ENCODE data around the gene RUNX2.
A peak's percentile ranks its signal among the peaks of the same experiment; 100 is the strongest.

RUNX2 gene

GRCh38 chr6:45655745-45656476, 327.8 kb downstream of the RUNX2 start:
- H3K4me1 ChIP-seq (ENCODE audit: control insufficient read depth, insufficient read depth, low read length), result no peaks in the 10 kb centered on the region
- no peaks in the 10 kb centered on the region for H3K9me3 ChIP-seq (ENCODE audit: control insufficient read depth, insufficient read depth, low read depth, low read length)
- H3K27me3 ChIP-seq (ENCODE audit: control insufficient read depth, insufficient read depth, low read length), result no peaks in the 10 kb centered on the region
- H3K4me3 ChIP-seq (ENCODE audit: low read depth, low read length), result no peak overlapping the region
- H3K27ac ChIP-seq (ENCODE audit: low read depth, low read length), result no peak overlapping the region
- no peaks in the 10 kb centered on the region for H3K36me3 ChIP-seq (ENCODE audit: control insufficient read depth, insufficient read depth, low read length)
- H3K9ac ChIP-seq (ENCODE audit: low read length), result no peak overlapping the region

- H3K4me1 ChIP-seq (ENCODE audit: control insufficient read depth, insufficient read depth, low read length), result no peaks in the 10 kb centered on the region
- H3K36me3 ChIP-seq (ENCODE audit: control insufficient read depth, insufficient read depth, low read length), result no peaks in the 10 kb centered on the region
- no peaks in the 10 kb centered on the region for H3K9me3 ChIP-seq (ENCODE audit: control insufficient read depth, insufficient read depth, low read depth, low read length)
- H3K27ac ChIP-seq (ENCODE audit: low read depth, low read length), result no peak overlapping the region
- no peak overlapping the region for H3K4me3 ChIP-seq (ENCODE audit: low read depth, low read length)
- peaks cover 11% of the 10 kb centered on the region for H3K27me3 ChIP-seq (ENCODE audit: control insufficient read depth, insufficient read depth, low read length)
- H3K9ac ChIP-seq (ENCODE audit: low read length), result no peak overlapping the region
Measured at GRCh38 chr6:45657226-45657625, 329.1 kb downstream of the RUNX2 start.

GRCh38 chr6:45658400-45658799, 330.3 kb downstream of the RUNX2 start:
- no peak overlapping the region for H3K4me3 ChIP-seq (ENCODE audit: low read depth, low read length)
- peaks cover 23% of the 10 kb centered on the region for H3K27me3 ChIP-seq (ENCODE audit: control insufficient read depth, insufficient read depth, low read length)
- H3K9me3 ChIP-seq (ENCODE audit: control insufficient read depth, insufficient read depth, low read depth, low read length), result no peaks in the 10 kb centered on the region
- no peaks in the 10 kb centered on the region for H3K4me1 ChIP-seq (ENCODE audit: control insufficient read depth, insufficient read depth, low read length)
- H3K27ac ChIP-seq (ENCODE audit: low read depth, low read length), result no peak overlapping the region
- no peak overlapping the region for H3K9ac ChIP-seq (ENCODE audit: low read length)
- H3K36me3 ChIP-seq (ENCODE audit: control insufficient read depth, insufficient read depth, low read length), result no peaks in the 10 kb centered on the region

GRCh38 chr6:45658958-45659357, 330.8 kb downstream of the RUNX2 start:
- Histone ChIP-seq H3K36me3 (ENCODE audit: control insufficient read depth, insufficient read depth, low read length) (no peaks in the 10 kb centered on the region), H3K4me1 (ENCODE audit: control insufficient read depth, insufficient read depth, low read length) (no peaks in the 10 kb centered on the region), H3K4me3 (ENCODE audit: low read depth, low read length) (no peak overlapping the region), H3K27ac (ENCODE audit: low read depth, low read length) (no peak overlapping the region), H3K27me3 (ENCODE audit: control insufficient read depth, insufficient read depth, low read length) (peaks cover 28% of the 10 kb centered on the region), H3K9me3 (ENCODE audit: control insufficient read depth, insufficient read depth, low read depth, low read length) (no peaks in the 10 kb centered on the region), H3K9ac (ENCODE audit: low read length) (no peak overlapping the region)

- Histone ChIP-seq H3K9ac (ENCODE audit: low read length) (no peak overlapping the region), H3K4me1 (ENCODE audit: control insufficient read depth, insufficient read depth, low read length) (peaks cover 10% of the 10 kb centered on the region), H3K9me3 (ENCODE audit: control insufficient read depth, insufficient read depth, low read depth, low read length) (no peaks in the 10 kb centered on the region), H3K36me3 (ENCODE audit: control insufficient read depth, insufficient read depth, low read length) (no peaks in the 10 kb centered on the region), H3K27ac (ENCODE audit: low read depth, low read length) (no peak overlapping the region), H3K27me3 (ENCODE audit: control insufficient read depth, insufficient read depth, low read length) (peaks cover 38% of the 10 kb centered on the region), H3K4me3 (ENCODE audit: low read depth, low read length) (no peak overlapping the region)
Measured at GRCh38 chr6:45661661-45662060, 333.5 kb downstream of the RUNX2 start.

- Histone ChIP-seq H3K27ac (ENCODE audit: low read depth, low read length) (no peak overlapping the region), H3K36me3 (ENCODE audit: control insufficient read depth, insufficient read depth, low read length) (no peaks in the 10 kb centered on the region)
Measured at GRCh38 chr6:45663251-45664221, 335.4 kb downstream of the RUNX2 start.

GRCh38 chr6:45664707-45665106, 336.6 kb downstream of the RUNX2 start:
- peaks cover 38% of the 10 kb centered on the region for H3K27me3 ChIP-seq (ENCODE audit: control insufficient read depth, insufficient read depth, low read length)
- no peak overlapping the region for H3K27ac ChIP-seq (ENCODE audit: low read depth, low read length)
- no peaks in the 10 kb centered on the region for H3K36me3 ChIP-seq (ENCODE audit: control insufficient read depth, insufficient read depth, low read length)
- H3K9ac ChIP-seq (ENCODE audit: low read length), result no peak overlapping the region
- no peak overlapping the region for H3K4me3 ChIP-seq (ENCODE audit: low read depth, low read length)
- H3K4me1 ChIP-seq (ENCODE audit: control insufficient read depth, insufficient read depth, low read length), result peaks cover 18% of the 10 kb centered on the region
- no peaks in the 10 kb centered on the region for H3K9me3 ChIP-seq (ENCODE audit: control insufficient read depth, insufficient read depth, low read depth, low read length)

More at GRCh38 chr6:45663251-45664221, 335.4 kb downstream of the RUNX2 start:
- Histone ChIP-seq H3K9me3 (ENCODE audit: control insufficient read depth, insufficient read depth, low read depth, low read length) (no peaks in the 10 kb centered on the region), H3K27me3 (ENCODE audit: control insufficient read depth, insufficient read depth, low read length) (peaks cover 38% of the 10 kb centered on the region), H3K4me3 (ENCODE audit: low read depth, low read length) (peak overlapping the region; percentile 42), H3K4me1 (ENCODE audit: control insufficient read depth, insufficient read depth, low read length) (peaks cover 18% of the 10 kb centered on the region), H3K9ac (ENCODE audit: low read length) (no peak overlapping the region)

GRCh38 chr6:45665859-45666258, 337.7 kb downstream of the RUNX2 start:
- Histone ChIP-seq H3K36me3 (ENCODE audit: control insufficient read depth, insufficient read depth, low read length) (no peaks in the 10 kb centered on the region), H3K9me3 (ENCODE audit: control insufficient read depth, insufficient read depth, low read depth, low read length) (no peaks in the 10 kb centered on the region), H3K4me3 (ENCODE audit: low read depth, low read length) (no peak overlapping the region), H3K4me1 (ENCODE audit: control insufficient read depth, insufficient read depth, low read length) (peaks cover 18% of the 10 kb centered on the region), H3K27me3 (ENCODE audit: control insufficient read depth, insufficient read depth, low read length) (peaks cover 38% of the 10 kb centered on the region), H3K9ac (ENCODE audit: low read length) (no peak overlapping the region), H3K27ac (ENCODE audit: low read depth, low read length) (no peak overlapping the region)

- Histone ChIP-seq H3K9me3 (ENCODE audit: control insufficient read depth, insufficient read depth, low read depth, low read length) (no peaks in the 10 kb centered on the region), H3K4me1 (ENCODE audit: control insufficient read depth, insufficient read depth, low read length) (peaks cover 18% of the 10 kb centered on the region), H3K4me3 (ENCODE audit: low read depth, low read length) (no peak overlapping the region), H3K27ac (ENCODE audit: low read depth, low read length) (no peak overlapping the region), H3K9ac (ENCODE audit: low read length) (no peak overlapping the region), H3K36me3 (ENCODE audit: control insufficient read depth, insufficient read depth, low read length) (no peaks in the 10 kb centered on the region), H3K27me3 (ENCODE audit: control insufficient read depth, insufficient read depth, low read length) (peaks cover 31% of the 10 kb centered on the region)
Measured at GRCh38 chr6:45666846-45667245, 338.7 kb downstream of the RUNX2 start.

- Histone ChIP-seq H3K36me3 (ENCODE audit: control insufficient read depth, insufficient read depth, low read length) (no peaks in the 10 kb centered on the region), H3K27me3 (ENCODE audit: control insufficient read depth, insufficient read depth, low read length) (peaks cover 27% of the 10 kb centered on the region), H3K9ac (ENCODE audit: low read length) (no peak overlapping the region), H3K4me1 (ENCODE audit: control insufficient read depth, insufficient read depth, low read length) (peaks cover 18% of the 10 kb centered on the region), H3K9me3 (ENCODE audit: control insufficient read depth, insufficient read depth, low read depth, low read length) (no peaks in the 10 kb centered on the region), H3K27ac (ENCODE audit: low read depth, low read length) (no peak overlapping the region), H3K4me3 (ENCODE audit: low read depth, low read length) (no peak overlapping the region)
Measured at GRCh38 chr6:45667300-45667699, 339.2 kb downstream of the RUNX2 start.

- Histone ChIP-seq H3K27ac (ENCODE audit: low read depth, low read length) (no peak overlapping the region), H3K9ac (ENCODE audit: low read length) (no peak overlapping the region), H3K36me3 (ENCODE audit: control insufficient read depth, insufficient read depth, low read length) (no peaks in the 10 kb centered on the region), H3K27me3 (ENCODE audit: control insufficient read depth, insufficient read depth, low read length) (peaks cover 22% of the 10 kb centered on the region), H3K9me3 (ENCODE audit: control insufficient read depth, insufficient read depth, low read depth, low read length) (no peaks in the 10 kb centered on the region), H3K4me3 (ENCODE audit: low read depth, low read length) (no peak overlapping the region), H3K4me1 (ENCODE audit: control insufficient read depth, insufficient read depth, low read length) (peaks cover 18% of the 10 kb centered on the region)
Measured at GRCh38 chr6:45667766-45668165, 339.6 kb downstream of the RUNX2 start.

Measured in HUES6 (cell line).